K562 (cell line): ENCODE results near the gene HNRNPH1. TPM values are rescaled to one million over a fixed set of nuclear protein-coding genes. Genes with fewer than 3 reads are reported as not detected.

Source experiments
- ATAC-seq: fragments of 200-7000 bp; cut with Tn5 transposase; 3 replicates; pipeline ENCODE4 v1.9.1; 2020; ENCODE audit warnings: moderate library complexity
- BruUV-seq: library from RNA; stranded (reverse); fragments of 400-500 nt; replicated peaks from 2 replicates; lab custom pipeline; 2021; lab: Mats Ljungman, UMichigan
- CTCF ChIA-PET: fragments of 300-600 bp; formaldehyde crosslinking; extraction: SDS; loops from one replicate; lab custom pipeline; 2021; ENCODE audit warnings: low intra/inter-chr PET ratio; lab: Yijun Ruan, JAX
- POLR2A ChIA-PET: fragments of 300-600, 350-650 bp; sonication (Branson Sonifier 250); formaldehyde crosslinking; extraction: SDS; loops from one replicate; lab custom pipeline; 2021; ENCODE audit warnings: antibody characterized with exemption, inconsistent platforms; lab: Yijun Ruan, JAX
- DNase-seq, 4 experiments: peaks; one replicate each; pipeline versions ENCODE4 v3.0.0 to v3.0.0-alpha.2; 2011 to 2018; ENCODE audit warnings: low spot score in 3 of 4, mixed read lengths in 3 of 4; ENCODE audit errors: extremely low read depth in 1 of 4
- FAIRE-seq: peaks from 2 replicates; lab custom pipeline; 2011; peaks lifted over from hg19 to GRCh38; lab: Jason Lieb, UNC
- H2AFZ ChIP-seq: 2 replicates; pipeline ENCODE4 v1.6.0; 2011; ENCODE audit warnings: low read depth, low read length, control low read depth, inconsistent platforms
- H3K27ac ChIP-seq: fragments of 200-600 bp; 3 replicates; pipeline ENCODE4 v1.8.0; 2011; ENCODE audit warnings: low read depth, mild to moderate bottlenecking, control low read depth, inconsistent platforms, low read length, moderate library complexity, mixed read lengths; ENCODE audit errors: extremely low read depth
- H3K27me3 ChIP-seq, 2 experiments: fragments of 300-600 bp in 1 of 2; 2 replicates in 1 of 2; 3 replicates in 1 of 2; pipeline versions ENCODE4 v1.6.0 to v1.8.0; 2011; ENCODE audit warnings: inconsistent platforms in 2 of 2, low read length in 2 of 2, mild to moderate bottlenecking in 1 of 2, mixed read lengths in 1 of 2, moderate library complexity in 1 of 2; ENCODE audit not compliant: control insufficient read depth in 2 of 2, insufficient read depth in 2 of 2
- H3K36me3 ChIP-seq: fragments of 300-600 bp; 3 replicates; pipeline ENCODE4 v1.8.0; 2011; ENCODE audit warnings: mild to moderate bottlenecking, low read length, inconsistent platforms; ENCODE audit not compliant: control insufficient read depth, insufficient read depth
- H3K4me1 ChIP-seq, 2 experiments: fragments of 200-600 bp in 1 of 2; replicated peaks in 1 of 2; 2 replicates in 1 of 2; 3 replicates in 1 of 2; pipeline versions ENCODE4 v1.5.1 to v1.8.0; 2011; ENCODE audit warnings: inconsistent platforms in 2 of 2, low read length in 2 of 2, mild to moderate bottlenecking in 1 of 2, mixed read lengths in 1 of 2, moderate library complexity in 1 of 2; ENCODE audit not compliant: control insufficient read depth in 2 of 2, insufficient read depth in 2 of 2
- H3K4me2 ChIP-seq: 2 replicates; pipeline ENCODE4 v1.6.1; 2011; ENCODE audit warnings: low read length, control low read depth, inconsistent platforms, mixed read lengths; ENCODE audit not compliant: insufficient read depth
- H3K4me3 ChIP-seq: fragments of 200-600 bp; sonication (generic), shearing (Covaris generic); 2 replicates; pipeline ENCODE4 v1.5.1; 2016; ENCODE audit warnings: control low read depth, inconsistent platforms
- H3K79me2 ChIP-seq: fragments of 200-600 bp; 3 replicates; pipeline ENCODE4 v1.8.0; 2011; ENCODE audit warnings: low read length, inconsistent platforms; ENCODE audit not compliant: control insufficient read depth, insufficient read depth
- H3K9ac ChIP-seq, 2 experiments: 2 replicates each; pipeline versions ENCODE4 v1.6.0 to v1.6.1; 2011; ENCODE audit warnings: low read depth in 2 of 2, low read length in 2 of 2, control low read depth in 1 of 2, inconsistent platforms in 1 of 2, mild to moderate bottlenecking in 1 of 2, mixed read lengths in 1 of 2; ENCODE audit not compliant: insufficient read depth in 1 of 2
- H3K9me1 ChIP-seq: one replicate; pipeline ENCODE4 v1.6.0; 2011; ENCODE audit warnings: inconsistent platforms, mild to moderate bottlenecking, low read length, moderate library complexity; ENCODE audit not compliant: control insufficient read depth, insufficient read depth
- H3K9me3 ChIP-seq: replicated peaks from 2 replicates; pipeline ENCODE4 v1.5.1; 2011; ENCODE audit warnings: low read depth, low read length, inconsistent platforms; ENCODE audit not compliant: control insufficient read depth, insufficient read depth
- H4K20me1 ChIP-seq: replicated peaks from 2 replicates; pipeline ENCODE4 v1.6.1; 2011; ENCODE audit warnings: low read length, inconsistent platforms, mixed read lengths; ENCODE audit not compliant: control insufficient read depth, insufficient read depth
- ARID4B ChIP-seq: sonication (generic); formaldehyde crosslinking; IDR thresholded peaks from 2 replicates; pipeline ENCODE4 v1.8.0; 2022; ENCODE audit warnings: mild to moderate bottlenecking, missing genetic modification reagents
- BRD4 ChIP-seq: fragments of 200-600 bp; sonication (generic); IDR thresholded peaks from 2 replicates; pipeline ENCODE4 v1.6.1; 2017; ENCODE audit warnings: inconsistent platforms
- CHD1 ChIP-seq: fragments of 200-600 bp; sonication (generic); IDR thresholded peaks from one replicate; pipeline ENCODE4 v1.6.1; 2012; ENCODE audit warnings: mild to moderate bottlenecking, moderate library complexity, low read length, inconsistent platforms
- E2F1 ChIP-seq: sonication (generic); formaldehyde crosslinking; IDR thresholded peaks from 2 replicates; pipeline ENCODE4 v1.8.1; 2023; ENCODE audit warnings: mild to moderate bottlenecking, missing genetic modification reagents, moderate library complexity
- ETV6 ChIP-seq, 3 experiments: fragments of 150-350 bp in 1 of 3; sonication (generic) in 1 of 3; formaldehyde crosslinking in 1 of 3; IDR thresholded peaks; 2 replicates each; pipeline versions ENCODE4 v1.6.1 to v1.8.0; 2014 to 2022; ENCODE audit warnings: borderline replicate concordance in 2 of 3, low read depth in 2 of 3, antibody characterized with exemption in 1 of 3, low read length in 1 of 3, mild to moderate bottlenecking in 1 of 3, missing genetic modification reagents in 1 of 3
- PCBP2 ChIP-seq: fragments of 200-400 bp; formaldehyde crosslinking; IDR thresholded peaks from 2 replicates; pipeline ENCODE4 v1.6.1; 2018; ENCODE audit warnings: low read length, low read depth, mild to moderate bottlenecking, moderate library complexity; ENCODE audit not compliant: poor library complexity, severe bottlenecking
- POLR2H ChIP-seq: IDR thresholded peaks from 2 replicates; pipeline ENCODE4 v1.6.1; 2016; ENCODE audit warnings: missing genetic modification characterization, low read depth, mild to moderate bottlenecking, control low read depth, missing compliant biosample characterization, moderate library complexity
- RBFOX2 ChIP-seq: fragments of 200-400 bp; formaldehyde crosslinking; IDR thresholded peaks from 2 replicates; pipeline ENCODE4 v1.6.1; 2017; ENCODE audit warnings: low read depth, mild to moderate bottlenecking, low read length, moderate library complexity
- RBM39 ChIP-seq: fragments of 200-400 bp; formaldehyde crosslinking; optimal IDR thresholded peaks from 2 replicates; pipeline ENCODE3; 2018; ENCODE audit warnings: low read depth, low read length
- SNRNP70 ChIP-seq: fragments of 200-400 bp; formaldehyde crosslinking; optimal IDR thresholded peaks from 2 replicates; pipeline ENCODE3; 2017; ENCODE audit warnings: low read depth, low read length
- TFAM ChIP-seq: fragments of 250-450 bp; sonication (Bioruptor Pico); conservative IDR thresholded peaks from 2 replicates; pipeline ENCODE4 v1.5.0; 2021; ENCODE audit warnings: mild to moderate bottlenecking, moderate library complexity
- THAP12 ChIP-seq: fragments of 250-450 bp; sonication (Bioruptor Pico); IDR thresholded peaks from 2 replicates; pipeline ENCODE4 v1.9.0; 2021; ENCODE audit warnings: mild to moderate bottlenecking, inconsistent platforms
- ZC3H8 ChIP-seq: fragments of 450-650 bp; IDR thresholded peaks from 2 replicates; pipeline ENCODE4 v1.6.1; 2017
- WGBS: fragments of 100-300 bp; shearing (Covaris generic); methylation state at CpG from one replicate; pipeline ENCODE4 v1.1.6; 2016; ENCODE audit warnings: low coverage, mixed read lengths; ENCODE audit not compliant: insufficient coverage; ENCODE audit errors: missing lambda C conversion rate; 5-methylcytosine and 5-hydroxymethylcytosine counted together
- in situ Hi-C: fragments of 300-500 bp; cut with MboI; formaldehyde crosslinking; loops from 4 replicates; pipeline ENCODE4 v1.15.0; 2018; ENCODE audit warnings: inconsistent platforms, mixed read lengths
- intact Hi-C: fragments of 100-400 bp; cut with micrococcal nuclease; formaldehyde crosslinking; loops from 2 replicates; pipeline ENCODE4 v1.14.2; 2022
- polyA plus RNA-seq, 8 experiments: library from polyadenylated mRNA; depleted of rRNA in 4 of 8; stranded (reverse) in 5 of 8; unstranded in 3 of 8; fragments of >200 nt; fragmentation: Nextera tagmentation in 2 of 8; fragmentation: Illumina TruSeq in 1 of 8; extraction: Ambion mirVana in 2 of 8; extraction: Trizol in 1 of 8; gene quantifications; 2 replicates each; pipeline versions ENCODE4 v1.2.1 to v1.2.3, GENCODE V29; 2011 to 2014; ENCODE audit warnings: inconsistent platforms in 1 of 8, missing spikeins in 1 of 8
- total RNA-seq, 7 experiments: library from RNA; depleted of rRNA in 6 of 7; stranded (reverse); fragments of >200 nt in 6 of 7; fragmentation: Illumina TruSeq in 2 of 7; extraction: Trizol in 2 of 7; gene quantifications; 2 replicates each; pipeline versions ENCODE4 v1.2.1 to v1.2.3, GENCODE V29; 2011 to 2021; ENCODE audit warnings: low replicate concordance in 1 of 7

Gene HNRNPH1
- total and polyA plus RNA-seq, 9 of the 15 experiments (the other 6 are each of a cell fraction or from before 2014, with no cell fraction given), result 103 to 656 (median 561) TPM

- peak overlapping the region; percentile 62 to 83 for H3K9ac ChIP-seq
- under 1% methylated on average over 11 of the region's 11 CpGs for WGBS
- peaks cover 55% of the 10 kb centered on the region for H4K20me1 ChIP-seq
- intact Hi-C loops, result loop anchor here (2.0 to 5.0 kb wide), 3 partner anchors 69 to 201 kb away; partner anchors contain the start of genes CANX, RUFY1 and SQSTM1
- TSS peak; percentile 38 for BruUV-seq
- no peaks in the 10 kb centered on the region for H3K9me1 ChIP-seq
- peak overlapping the region; percentile 85 for H3K4me2 ChIP-seq
- H3K4me1 ChIP-seq, result peaks cover 20 to 43% of the 10 kb centered on the region in 2 experiments
- no peaks in the 10 kb centered on the region for H3K27me3 ChIP-seq
- ChIA-PET CTCF (no interaction called here), POLR2A (interaction anchor here (0.6 to 6.6 kb wide), 11 partner anchors 9 to 270 kb away, joined by 3 to 181 read pairs (median 3); partner anchors contain the start of gene CBY3)
- FAIRE-seq (no peak), DNase-seq (no peak), ATAC-seq (no peak)
- peaks cover 59% of the 10 kb centered on the region for H3K36me3 ChIP-seq
- H3K79me2 ChIP-seq, result peaks cover 78% of the 10 kb centered on the region
- no peak overlapping the region for H2AFZ ChIP-seq
- no peaks in the 10 kb centered on the region for H3K9me3 ChIP-seq
- H3K4me3 ChIP-seq, result peak overlapping the region; percentile 95
- in situ Hi-C loops, result no loop called here
- peak overlapping the region; percentile 35 for H3K27ac ChIP-seq
- TF ChIP-seq PCBP2 (no peak), POLR2H (tag) (peak; percentile 33; the same call in 1 of the 2 replicates), CHD1 (peak; percentile 72), SNRNP70 (peak; percentile 57), RBFOX2 (peak; percentile 30; the same call in 1 of the 2 replicates), TFAM (no peak), THAP12 (CRISPR knock-in tag) (no peak), E2F1 (CRISPR knock-in tag) (no peak), ETV6 (IDR thresholded peaks at IDR 0.05; ENCODE audit: borderline replicate concordance in 1 of 2, low read depth in 2 of 2, low read length in 1 of 2) (no peak), ETV6 (CRISPR knock-in tag; IDR thresholded peaks at IDR 0.05; ENCODE audit: borderline replicate concordance) (no peak), RBM39 (peak; percentile 70), BRD4 (no peak; the same call in 1 of the 2 replicates), ARID4B (CRISPR knock-in tag) (no peak), ZC3H8 (no peak)
Observed at GRCh38 chr5:179621551-179622214, 1.8 kb downstream of the HNRNPH1 start.
